NCI-H2196 treated with DMSO at 0.1 percent for 48 hours (cell line): Measurements from ENCODE around the gene ZFHX3.
A peak's percentile ranks its signal among the peaks of the same experiment; 100 is the strongest.

Source experiments
- DNase-seq: peaks from one replicate; lab custom pipeline; 2025; ENCODE audit not compliant: unreplicated experiment; lab: John Stamatoyannopoulos, UW

The ZFHX3 gene

GRCh38 chr16:72886346-72886974 is 161.5 kb downstream of the ZFHX3 start:
- no peak for DNase-seq

GRCh38 chr16:72884573-72884972 is 163.4 kb downstream of the ZFHX3 start:
- DNase-seq = peak; percentile 45

DNA sequence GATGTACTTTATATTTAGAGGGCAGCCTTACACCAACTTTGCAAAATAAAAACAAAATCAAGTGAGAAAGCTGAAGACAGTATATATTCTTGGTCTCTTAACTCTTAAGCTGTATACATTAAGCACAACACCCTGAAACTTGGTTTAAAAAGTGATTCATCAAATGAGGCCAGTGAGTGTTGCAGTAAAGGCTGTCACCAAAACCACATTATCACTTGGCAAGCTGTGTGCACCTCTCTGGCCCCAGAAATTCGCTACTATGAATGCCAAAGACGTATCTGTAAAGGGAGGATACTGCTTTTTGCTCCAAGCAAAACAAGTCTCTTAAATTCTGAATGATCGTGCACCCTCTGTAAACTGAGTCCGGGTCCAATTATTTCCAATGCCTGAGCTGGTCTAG is 163.9 kb downstream of the ZFHX3 start:
- no peak for DNase-seq

DNA sequence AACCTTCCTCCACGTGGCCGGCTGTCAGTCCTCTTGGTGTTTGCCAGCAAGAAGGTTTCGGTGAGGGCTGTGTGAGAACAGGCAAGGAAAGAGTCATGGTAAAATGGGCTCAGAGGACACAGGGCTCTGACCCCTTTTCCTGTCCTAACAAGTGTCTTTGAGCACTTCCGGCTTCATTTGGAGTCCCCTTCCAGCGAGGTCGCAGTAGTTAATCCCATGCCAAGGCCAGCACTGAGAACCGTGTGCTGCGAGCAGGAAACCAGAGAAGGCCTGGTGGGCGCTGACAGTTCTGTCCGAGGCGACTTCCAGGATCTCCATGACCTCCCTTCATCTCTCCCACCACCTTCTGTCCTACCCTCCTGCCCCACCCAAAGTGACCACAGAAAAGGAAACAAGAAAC is 168.1 kb downstream of the ZFHX3 start:
- DNase-seq = no peak

DNA sequence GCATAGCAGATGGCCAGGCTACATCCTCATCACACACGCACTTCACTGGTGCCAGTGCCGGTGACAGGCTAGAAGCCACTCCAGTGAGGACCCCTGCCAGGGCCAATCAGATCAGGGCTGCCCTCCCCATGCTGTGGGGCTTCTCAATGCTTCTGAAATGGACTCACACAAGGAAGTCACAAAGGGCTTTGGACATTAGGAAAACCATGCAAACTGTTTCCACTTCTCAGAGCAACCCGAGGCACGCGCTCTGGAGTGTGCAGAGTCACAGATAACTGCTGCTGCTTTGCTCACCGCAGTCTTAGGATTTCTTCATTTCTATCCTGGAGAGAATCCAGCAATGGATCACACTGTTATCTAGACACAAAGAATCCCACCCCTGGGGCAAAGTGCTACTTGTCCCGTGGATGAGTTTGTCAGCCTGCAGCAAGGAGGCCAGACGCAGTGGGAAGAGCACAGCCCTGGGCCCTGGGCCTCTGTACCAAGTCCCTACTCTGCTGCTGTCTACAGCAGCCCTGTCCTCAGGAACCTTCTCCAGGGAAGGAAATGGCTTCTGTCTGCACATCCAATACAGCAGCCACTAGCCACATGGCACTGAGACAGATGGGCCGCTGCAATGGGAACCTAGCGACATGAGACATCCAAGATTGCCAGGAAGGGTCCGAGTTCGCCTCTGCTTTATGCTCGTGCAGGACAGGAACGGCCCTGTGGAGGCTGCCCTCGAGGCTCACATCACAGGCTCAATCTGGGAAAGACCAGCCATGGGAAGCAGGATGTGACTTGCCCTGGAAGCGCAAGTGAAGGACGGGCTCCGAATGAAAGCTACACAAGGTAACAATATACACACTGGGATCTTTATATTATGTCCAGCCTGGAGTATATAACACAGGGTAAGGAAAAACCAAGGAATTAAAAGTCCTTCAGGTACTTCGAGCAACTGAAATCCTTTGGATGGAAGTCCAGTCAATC is 169.3 kb downstream of the ZFHX3 start:
- DNase-seq = no peak

- DNase-seq = no peak
These were observed 170.4 kb downstream of the ZFHX3 start for GRCh38 chr16:72877374-72878028.

- DNase-seq = no peak
These were observed 171.0 kb downstream of the ZFHX3 start for GRCh38 chr16:72876981-72877373.

GRCh38 chr16:72876221-72876620 is 171.7 kb downstream of the ZFHX3 start:
- DNase-seq = no peak

DNA sequence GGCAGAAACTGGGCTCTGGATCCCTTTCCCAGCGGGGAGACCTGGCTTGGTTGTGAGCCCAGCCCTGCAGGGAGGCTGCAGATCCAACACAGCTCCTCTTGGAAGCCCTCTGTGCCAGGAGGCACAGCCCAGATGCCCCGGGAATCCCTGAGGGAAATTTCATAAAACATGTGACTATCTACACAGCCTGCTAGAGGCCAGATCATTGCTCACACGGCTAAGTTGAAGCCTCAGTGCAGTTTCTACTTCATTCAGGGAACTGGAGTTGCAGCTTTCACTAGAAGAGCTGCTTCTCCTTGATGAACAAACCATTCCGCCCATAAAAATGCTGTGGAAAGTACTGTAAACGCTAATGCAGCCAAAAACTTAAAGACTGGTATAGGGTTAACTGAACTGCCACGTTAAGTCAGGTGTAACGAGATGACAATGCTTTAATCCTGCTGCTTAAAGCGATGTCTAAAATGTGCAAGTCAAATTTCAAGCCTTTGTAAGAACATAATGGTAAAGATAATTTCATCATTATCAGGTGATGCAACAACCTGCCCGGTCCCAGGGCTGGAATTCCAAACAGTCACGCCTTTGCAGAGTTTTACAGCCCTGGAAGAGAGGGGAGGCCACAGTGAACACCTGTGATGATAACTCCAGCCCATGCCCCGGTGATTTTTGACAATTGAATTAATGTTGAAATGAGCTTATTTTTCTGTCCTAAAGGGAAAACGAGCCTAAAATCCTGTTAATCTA is 172.5 kb downstream of the ZFHX3 start:
- no peak for DNase-seq

GRCh38 chr16:72873853-72874252 is 174.1 kb downstream of the ZFHX3 start:
- DNase-seq = no peak

- DNase-seq = no peak
These were observed 174.9 kb downstream of the ZFHX3 start for GRCh38 chr16:72873044-72873443.

DNA sequence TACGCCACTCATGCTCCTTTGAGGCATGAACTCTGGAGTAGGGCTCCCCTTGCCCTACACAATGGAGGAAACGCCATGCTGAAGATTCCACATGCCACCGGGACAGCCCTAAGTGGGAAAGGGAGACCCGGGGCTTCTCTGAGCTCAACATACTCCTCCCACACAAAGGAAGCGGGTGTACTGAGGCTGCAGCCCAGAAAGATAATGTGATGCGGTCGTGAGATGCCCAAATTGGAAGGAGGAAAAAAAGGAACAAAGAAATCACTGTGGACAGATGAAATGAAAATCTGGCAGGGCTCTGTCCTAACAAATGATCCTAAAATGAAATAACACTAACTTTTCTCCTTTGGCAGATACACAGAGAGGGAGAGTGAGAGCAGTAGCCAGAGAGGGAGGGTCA is 182.1 kb downstream of the ZFHX3 start:
- no peak for DNase-seq

DNA sequence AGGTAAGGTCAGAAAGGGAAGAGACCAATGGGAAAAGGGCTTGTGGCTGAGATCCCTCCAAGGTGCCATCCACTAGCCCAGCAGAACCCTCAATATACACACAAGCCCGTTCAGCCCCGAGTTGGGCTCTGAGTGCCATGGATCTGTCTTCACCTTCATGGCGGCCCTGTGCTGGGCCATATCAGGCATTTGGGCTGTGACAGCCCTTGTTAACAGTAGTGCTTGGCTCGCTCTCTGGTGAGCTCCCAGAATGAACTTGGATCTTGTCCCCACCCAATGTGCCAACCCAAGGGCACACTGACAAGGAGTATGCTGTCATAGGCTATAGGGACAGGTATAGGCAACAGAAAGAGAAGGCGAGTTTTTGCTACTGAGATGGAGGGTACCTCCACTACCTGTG is 182.7 kb downstream of the ZFHX3 start:
- DNase-seq = no peak

- no peak for DNase-seq
These were observed 183.6 kb downstream of the ZFHX3 start for GRCh38 chr16:72864130-72864833.

DNA sequence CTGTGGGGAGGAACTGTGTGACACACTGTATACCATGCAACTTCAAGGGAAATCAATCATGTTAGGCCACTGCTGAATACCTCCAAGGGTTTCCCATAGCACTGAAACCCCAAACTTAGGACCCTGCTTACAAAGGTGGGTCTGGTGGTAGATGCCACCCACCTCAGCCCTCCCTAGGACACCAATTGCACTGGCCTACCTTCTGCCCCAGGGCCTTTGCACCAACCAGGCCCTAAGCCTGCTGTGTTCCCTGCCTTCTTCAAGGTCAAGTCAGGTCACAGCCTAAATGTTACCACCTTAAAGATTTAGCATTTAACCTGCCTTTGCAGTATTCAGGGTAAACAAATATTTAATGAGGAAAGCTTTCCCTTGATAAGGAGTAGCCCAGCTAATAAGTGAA is 185.8 kb downstream of the ZFHX3 start:
- DNase-seq = no peak

- DNase-seq = no peak
These were observed 187.0 kb downstream of the ZFHX3 start for GRCh38 chr16:72860726-72861562.

DNA sequence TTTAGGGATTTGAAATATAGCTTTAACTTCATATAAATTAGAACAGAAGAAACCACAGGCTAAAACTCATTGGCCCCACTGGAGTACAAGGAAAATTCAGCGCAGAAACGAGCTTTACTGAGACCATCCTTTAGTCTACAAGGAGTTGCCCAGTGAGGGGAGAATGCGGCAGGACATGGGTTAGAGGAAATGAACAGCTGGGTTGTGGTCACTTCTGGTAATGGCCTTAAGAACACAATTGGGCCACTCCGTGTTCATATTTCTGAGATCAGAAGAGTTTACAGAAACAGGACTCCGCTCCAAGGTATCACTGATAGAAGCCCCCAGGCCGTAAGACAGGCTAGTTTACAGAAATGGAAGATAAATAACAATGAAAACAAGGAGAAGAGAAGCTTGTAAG is 188.3 kb downstream of the ZFHX3 start:
- DNase-seq = no peak

GRCh38 chr16:72858665-72859493 is 189.0 kb downstream of the ZFHX3 start:
- no peak for DNase-seq
